Measurements from ENCODE around the gene POLE.

DNA sequence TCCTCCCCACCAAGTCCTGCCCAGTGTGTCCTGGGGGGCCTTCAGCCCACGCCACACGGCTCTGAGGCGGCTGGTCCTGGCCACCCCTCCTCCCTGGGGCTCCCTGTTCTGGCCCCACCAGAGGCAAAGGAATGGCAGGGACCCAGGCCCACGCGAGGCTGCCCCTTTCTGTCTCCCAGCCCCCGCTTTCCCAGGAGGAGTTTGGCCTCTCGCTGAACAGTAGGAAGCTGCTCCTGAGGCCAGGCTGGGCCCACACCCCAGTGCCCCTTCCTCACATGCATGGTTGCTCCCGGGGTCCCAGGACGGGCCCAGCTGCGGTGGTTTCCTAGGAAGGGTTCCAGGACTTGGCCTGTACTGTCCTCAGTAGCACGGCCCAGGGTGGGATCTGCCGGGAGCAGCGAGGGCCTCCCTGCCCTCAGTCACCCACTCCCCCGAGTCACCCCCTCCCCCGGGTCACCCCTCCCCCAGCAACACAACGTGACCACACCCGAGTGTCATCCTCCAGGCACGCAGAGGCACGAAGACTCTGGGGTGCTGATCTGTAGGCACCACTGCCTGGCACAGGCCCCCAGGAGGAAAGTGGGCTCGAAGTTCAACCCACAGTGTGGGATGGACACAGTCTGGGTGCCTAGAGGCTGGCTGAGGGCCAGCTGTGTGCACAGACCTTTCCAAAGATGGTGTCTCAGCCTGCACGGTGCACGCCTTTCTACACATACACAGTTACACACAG lies 109.8 kb downstream of the POLE start:
- TF ChIP-seq, protein P1, sequence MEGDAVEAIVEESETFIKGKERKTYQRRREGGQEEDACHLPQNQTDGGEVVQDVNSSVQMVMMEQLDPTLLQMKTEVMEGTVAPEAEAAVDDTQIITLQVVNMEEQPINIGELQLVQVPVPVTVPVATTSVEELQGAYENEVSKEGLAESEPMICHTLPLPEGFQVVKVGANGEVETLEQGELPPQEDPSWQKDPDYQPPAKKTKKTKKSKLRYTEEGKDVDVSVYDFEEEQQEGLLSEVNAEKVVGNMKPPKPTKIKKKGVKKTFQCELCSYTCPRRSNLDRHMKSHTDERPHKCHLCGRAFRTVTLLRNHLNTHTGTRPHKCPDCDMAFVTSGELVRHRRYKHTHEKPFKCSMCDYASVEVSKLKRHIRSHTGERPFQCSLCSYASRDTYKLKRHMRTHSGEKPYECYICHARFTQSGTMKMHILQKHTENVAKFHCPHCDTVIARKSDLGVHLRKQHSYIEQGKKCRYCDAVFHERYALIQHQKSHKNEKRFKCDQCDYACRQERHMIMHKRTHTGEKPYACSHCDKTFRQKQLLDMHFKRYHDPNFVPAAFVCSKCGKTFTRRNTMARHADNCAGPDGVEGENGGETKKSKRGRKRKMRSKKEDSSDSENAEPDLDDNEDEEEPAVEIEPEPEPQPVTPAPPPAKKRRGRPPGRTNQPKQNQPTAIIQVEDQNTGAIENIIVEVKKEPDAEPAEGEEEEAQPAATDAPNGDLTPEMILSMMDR (conservative IDR thresholded peaks at IDR 0.05; ENCODE audit: low read length) = no peak
- TF ChIP-seq EZH2phosphoT487 (IDR thresholded peaks at IDR 0.05; ENCODE audit: borderline replicate concordance, low read depth, low read length) = no peak
